HFF-Myc (cell line): ENCODE results near the gene CDY1B.
"Not testable (repeated sequence)": the region's sequence is repeated elsewhere in the genome, so short reads cannot be mapped to it uniquely, and the experiment has no call there.

Source experiments
- DNase-seq: peaks from one replicate; pipeline ENCODE4 v3.0.0-alpha.2; 2011; ENCODE audit warnings: low read depth; ENCODE audit errors: extremely low read depth
- H3K4me3 ChIP-seq: replicated peaks from 2 replicates; pipeline ENCODE4 v1.5.1; 2011; ENCODE audit warnings: low read depth, mild to moderate bottlenecking, control low read depth, low read length

CDY1B gene, protein sequence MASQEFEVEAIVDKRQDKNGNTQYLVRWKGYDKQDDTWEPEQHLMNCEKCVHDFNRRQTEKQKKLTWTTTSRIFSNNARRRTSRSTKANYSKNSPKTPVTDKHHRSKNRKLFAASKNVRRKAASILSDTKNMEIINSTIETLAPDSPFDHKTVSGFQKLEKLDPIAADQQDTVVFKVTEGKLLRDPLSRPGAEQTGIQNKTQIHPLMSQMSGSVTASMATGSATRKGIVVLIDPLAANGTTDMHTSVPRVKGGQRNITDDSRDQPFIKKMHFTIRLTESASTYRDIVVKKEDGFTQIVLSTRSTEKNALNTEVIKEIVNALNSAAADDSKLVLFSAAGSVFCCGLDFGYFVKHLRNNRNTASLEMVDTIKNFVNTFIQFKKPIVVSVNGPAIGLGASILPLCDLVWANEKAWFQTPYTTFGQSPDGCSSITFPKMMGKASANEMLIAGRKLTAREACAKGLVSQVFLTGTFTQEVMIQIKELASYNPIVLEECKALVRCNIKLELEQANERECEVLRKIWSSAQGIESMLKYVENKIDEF

DNA sequence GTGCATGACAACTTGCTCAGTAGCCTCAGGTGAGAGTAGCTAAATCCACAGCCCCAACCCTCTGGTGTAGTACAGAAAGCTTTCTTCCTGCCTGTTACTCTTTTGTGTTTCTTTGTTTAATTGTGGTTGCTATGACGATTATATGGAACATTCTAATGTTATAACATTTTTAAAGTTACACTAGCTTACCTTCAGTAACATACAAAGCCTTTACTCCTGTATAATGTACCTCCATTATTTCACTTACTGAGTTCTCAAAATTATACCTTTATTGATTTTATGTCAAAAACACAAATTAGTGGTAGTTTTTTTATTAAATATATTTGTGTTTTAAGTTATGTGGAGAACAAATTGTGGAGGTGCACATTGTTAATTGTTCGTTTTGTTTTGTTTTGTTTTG is at the start of gene CDY1B:
Gene CDY1B, minus strand, starts transcription at position 101 of the 400 bp plus-strand sequence. CDS start 331 bp downstream, outside the sequence.
- not testable (repeated sequence) for DNase-seq, H3K4me3 ChIP-seq

- not testable (repeated sequence) for H3K4me3 ChIP-seq, DNase-seq
Observed at GRCh38 chrY:24049525-24049924, 1.7 kb upstream of the CDY1B start.

DNA sequence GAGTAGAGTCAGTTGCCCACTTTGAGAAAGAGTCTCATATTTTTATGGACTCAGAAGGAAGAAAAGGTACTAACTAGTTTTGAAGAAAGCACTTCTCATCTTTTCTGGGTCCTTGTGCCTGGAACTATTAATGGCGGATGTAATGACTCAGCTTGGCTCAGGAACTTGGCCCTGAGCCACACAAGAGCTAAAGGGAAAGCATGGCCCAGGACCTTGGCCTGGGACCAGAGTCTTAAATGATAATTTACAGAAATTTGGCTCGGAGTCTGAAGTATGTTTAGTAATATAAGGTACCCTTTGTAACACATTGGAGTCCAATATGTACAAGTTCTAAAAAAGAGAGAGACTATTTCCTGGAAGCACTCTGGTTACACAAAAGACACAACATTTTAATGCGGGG is 4.6 kb downstream of the CDY1B start:
- not testable (repeated sequence) for H3K4me3 ChIP-seq, DNase-seq

DNA sequence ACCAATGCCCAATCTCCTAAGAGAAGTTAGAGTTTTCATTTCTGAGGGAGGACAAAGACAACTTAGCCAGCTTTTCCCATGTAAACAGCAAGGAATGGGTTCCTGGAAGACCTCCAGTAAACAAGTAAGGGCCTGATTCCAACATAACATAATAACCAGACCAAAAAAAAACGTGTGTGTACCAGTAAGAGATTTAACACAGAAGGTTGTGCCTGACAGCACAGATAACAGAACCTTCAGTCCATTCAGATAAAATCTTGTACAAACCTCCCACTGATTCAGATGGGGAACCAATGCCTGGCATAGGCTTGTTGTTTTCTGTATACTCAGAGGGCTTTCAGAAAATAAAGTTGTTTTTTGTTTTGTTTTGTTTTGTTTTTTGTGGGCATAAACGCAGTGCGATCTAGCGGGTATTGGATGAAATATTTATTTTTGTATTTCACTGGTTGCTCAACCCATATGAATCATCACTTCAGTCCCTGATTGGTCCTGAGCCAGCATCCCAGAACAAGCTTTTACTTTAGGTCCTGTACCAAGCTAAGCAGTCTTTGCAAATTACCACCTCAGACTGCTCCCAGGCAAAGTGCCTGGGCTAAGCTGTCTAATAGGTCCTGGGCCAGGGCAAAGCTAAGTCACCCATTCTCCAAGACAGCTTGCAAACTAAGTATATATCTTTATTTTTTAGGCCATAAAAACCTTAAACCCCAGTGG is 8.7 kb downstream of the CDY1B start:
- not testable (repeated sequence) for DNase-seq, H3K4me3 ChIP-seq

GRCh38 chrY:24026212-24027103 is 21.4 kb downstream of the CDY1B start:
- H3K4me3 ChIP-seq, DNase-seq: not testable (repeated sequence)
